ENCODE results near the gene ZBTB32. TPM values are rescaled to one million over a fixed set of nuclear protein-coding genes. Genes with fewer than 3 reads are reported as not detected.

ZBTB32 gene
- total RNA-seq, 1 experiment from 2014 or later = not detected

DNA sequence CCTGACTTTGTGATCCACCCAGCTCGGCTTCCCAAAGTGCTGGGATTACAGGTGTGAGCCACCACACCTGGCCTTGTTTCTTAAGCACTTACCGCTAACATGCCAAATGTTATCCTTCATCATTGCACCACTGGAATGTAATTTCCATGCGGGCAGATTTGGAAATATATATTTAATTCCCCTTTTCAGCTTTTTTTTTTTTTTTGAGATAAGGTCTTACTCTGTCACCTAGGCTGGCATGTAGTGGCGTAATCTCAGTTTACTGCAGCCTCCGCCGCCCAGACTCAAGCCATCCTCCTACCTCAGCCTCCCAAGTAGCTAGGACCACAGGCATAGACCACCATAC, 42.4 kb upstream of the ZBTB32 start:
- no TSS peak for BruUV-seq (replicated peaks)
- CTCF ChIA-PET = interaction anchor here (0.6 kb wide), 1 partner anchor 1312 kb away, joined by 3 read pairs; no protein-coding TSS in a partner anchor
- H3K9me3 ChIP-seq (ENCODE audit: control insufficient read depth, insufficient read depth, low read depth, low read length) = no peaks in the 10 kb centered on the region
- TF ChIP-seq TCF7L2 (IDR thresholded peaks at IDR 0.05; ENCODE audit: low read depth, low read length) (no peak), POLR2AphosphoS5 (IDR thresholded peaks at IDR 0.05; ENCODE audit: low read depth, low read length) (no peak), SIN3A (IDR thresholded peaks at IDR 0.05; ENCODE audit: borderline replicate concordance, insufficient read depth, low read depth, low read length) (no peak)
- TF ChIP-seq, protein P1, sequence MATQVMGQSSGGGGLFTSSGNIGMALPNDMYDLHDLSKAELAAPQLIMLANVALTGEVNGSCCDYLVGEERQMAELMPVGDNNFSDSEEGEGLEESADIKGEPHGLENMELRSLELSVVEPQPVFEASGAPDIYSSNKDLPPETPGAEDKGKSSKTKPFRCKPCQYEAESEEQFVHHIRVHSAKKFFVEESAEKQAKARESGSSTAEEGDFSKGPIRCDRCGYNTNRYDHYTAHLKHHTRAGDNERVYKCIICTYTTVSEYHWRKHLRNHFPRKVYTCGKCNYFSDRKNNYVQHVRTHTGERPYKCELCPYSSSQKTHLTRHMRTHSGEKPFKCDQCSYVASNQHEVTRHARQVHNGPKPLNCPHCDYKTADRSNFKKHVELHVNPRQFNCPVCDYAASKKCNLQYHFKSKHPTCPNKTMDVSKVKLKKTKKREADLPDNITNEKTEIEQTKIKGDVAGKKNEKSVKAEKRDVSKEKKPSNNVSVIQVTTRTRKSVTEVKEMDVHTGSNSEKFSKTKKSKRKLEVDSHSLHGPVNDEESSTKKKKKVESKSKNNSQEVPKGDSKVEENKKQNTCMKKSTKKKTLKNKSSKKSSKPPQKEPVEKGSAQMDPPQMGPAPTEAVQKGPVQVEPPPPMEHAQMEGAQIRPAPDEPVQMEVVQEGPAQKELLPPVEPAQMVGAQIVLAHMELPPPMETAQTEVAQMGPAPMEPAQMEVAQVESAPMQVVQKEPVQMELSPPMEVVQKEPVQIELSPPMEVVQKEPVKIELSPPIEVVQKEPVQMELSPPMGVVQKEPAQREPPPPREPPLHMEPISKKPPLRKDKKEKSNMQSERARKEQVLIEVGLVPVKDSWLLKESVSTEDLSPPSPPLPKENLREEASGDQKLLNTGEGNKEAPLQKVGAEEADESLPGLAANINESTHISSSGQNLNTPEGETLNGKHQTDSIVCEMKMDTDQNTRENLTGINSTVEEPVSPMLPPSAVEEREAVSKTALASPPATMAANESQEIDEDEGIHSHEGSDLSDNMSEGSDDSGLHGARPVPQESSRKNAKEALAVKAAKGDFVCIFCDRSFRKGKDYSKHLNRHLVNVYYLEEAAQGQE (IDR thresholded peaks at IDR 0.05; ENCODE audit: insufficient read depth in 1 of 2, low read depth in 2 of 2, low read length in 1 of 2) = no peak
- TF ChIP-seq, protein P2, sequence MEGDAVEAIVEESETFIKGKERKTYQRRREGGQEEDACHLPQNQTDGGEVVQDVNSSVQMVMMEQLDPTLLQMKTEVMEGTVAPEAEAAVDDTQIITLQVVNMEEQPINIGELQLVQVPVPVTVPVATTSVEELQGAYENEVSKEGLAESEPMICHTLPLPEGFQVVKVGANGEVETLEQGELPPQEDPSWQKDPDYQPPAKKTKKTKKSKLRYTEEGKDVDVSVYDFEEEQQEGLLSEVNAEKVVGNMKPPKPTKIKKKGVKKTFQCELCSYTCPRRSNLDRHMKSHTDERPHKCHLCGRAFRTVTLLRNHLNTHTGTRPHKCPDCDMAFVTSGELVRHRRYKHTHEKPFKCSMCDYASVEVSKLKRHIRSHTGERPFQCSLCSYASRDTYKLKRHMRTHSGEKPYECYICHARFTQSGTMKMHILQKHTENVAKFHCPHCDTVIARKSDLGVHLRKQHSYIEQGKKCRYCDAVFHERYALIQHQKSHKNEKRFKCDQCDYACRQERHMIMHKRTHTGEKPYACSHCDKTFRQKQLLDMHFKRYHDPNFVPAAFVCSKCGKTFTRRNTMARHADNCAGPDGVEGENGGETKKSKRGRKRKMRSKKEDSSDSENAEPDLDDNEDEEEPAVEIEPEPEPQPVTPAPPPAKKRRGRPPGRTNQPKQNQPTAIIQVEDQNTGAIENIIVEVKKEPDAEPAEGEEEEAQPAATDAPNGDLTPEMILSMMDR (IDR thresholded peaks at IDR 0.05) = no peak
- no peaks in the 10 kb centered on the region for H3K4me1 ChIP-seq (ENCODE audit: control insufficient read depth, insufficient read depth, low read length)
- POLR2A ChIA-PET = interaction anchor here (0.7 kb wide), 1 partner anchor 370 kb away, joined by 5 read pairs; the partner anchor contains the start of gene MAG
- no peak for DNase-seq (ENCODE audit: low read depth, low spot score)
- no peaks in the 10 kb centered on the region for H3K27me3 ChIP-seq (ENCODE audit: control insufficient read depth, insufficient read depth, low read length)
- no peak overlapping the region for H3K27ac ChIP-seq (ENCODE audit: low read length)
- H3K4me3 ChIP-seq (ENCODE audit: low read depth in 2 of 2, low read length in 2 of 2) = no peak overlapping the region
- ATAC-seq = no peak
- intact Hi-C loops (cut with micrococcal nuclease; ENCODE audit: unreplicated experiment) (no loop called here), in situ Hi-C loops (cut with HindIII; ENCODE audit: low pct_unique_long_range_greater_than_20kb, low sequenced_read_pairs) (no loop called here)
- H3K36me3 ChIP-seq (ENCODE audit: control insufficient read depth, insufficient read depth, low read length) = peaks cover 19% of the 10 kb centered on the region

DNA sequence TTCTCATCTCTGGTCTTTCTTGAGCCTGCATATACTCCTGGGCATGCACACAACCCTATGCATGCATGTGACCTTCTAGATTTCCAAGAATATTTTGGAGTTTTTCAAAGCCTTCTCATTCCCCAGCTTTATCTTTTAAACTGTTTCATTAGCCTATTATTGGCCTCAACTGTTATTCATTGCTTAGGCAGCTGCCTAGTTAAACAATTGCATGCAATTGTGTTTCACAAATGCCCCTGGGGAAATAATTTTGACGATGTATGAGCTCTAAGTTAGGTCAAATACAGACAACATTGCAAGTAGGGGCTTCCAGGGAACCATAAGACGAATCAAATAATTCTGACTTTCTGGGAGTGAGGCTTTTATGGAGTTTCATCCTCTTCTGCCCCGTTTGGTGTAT, 40.4 kb upstream of the ZBTB32 start:
- CTCF ChIA-PET = no interaction called here

More for the DNA sequence above, 40.4 kb upstream of the ZBTB32 start:
- H3K27me3 ChIP-seq (ENCODE audit: control insufficient read depth, insufficient read depth, low read length) = no peaks in the 10 kb centered on the region
- no peaks in the 10 kb centered on the region for H3K9me3 ChIP-seq (ENCODE audit: control insufficient read depth, insufficient read depth, low read depth, low read length)
- H3K4me1 ChIP-seq (ENCODE audit: control insufficient read depth, insufficient read depth, low read length) = no peaks in the 10 kb centered on the region
- no peak for DNase-seq (ENCODE audit: low read depth, low spot score)
- in situ Hi-C loops (cut with HindIII; ENCODE audit: low pct_unique_long_range_greater_than_20kb, low sequenced_read_pairs) (no loop called here), intact Hi-C loops (cut with micrococcal nuclease; ENCODE audit: unreplicated experiment) (no loop called here)
- no peak overlapping the region for H3K27ac ChIP-seq (ENCODE audit: low read length)
- H3K36me3 ChIP-seq (ENCODE audit: control insufficient read depth, insufficient read depth, low read length) = 0 out of 2 replicates have a peak, but pooled peaks cover 7% of the 10 kb centered on the region
- TF ChIP-seq TCF7L2 (IDR thresholded peaks at IDR 0.05; ENCODE audit: low read depth, low read length) (no peak), POLR2AphosphoS5 (IDR thresholded peaks at IDR 0.05; ENCODE audit: low read depth, low read length) (no peak), SIN3A (IDR thresholded peaks at IDR 0.05; ENCODE audit: borderline replicate concordance, insufficient read depth, low read depth, low read length) (no peak)
- TF ChIP-seq, protein P1 (IDR thresholded peaks at IDR 0.05; ENCODE audit: insufficient read depth in 1 of 2, low read depth in 2 of 2, low read length in 1 of 2) = no peak
- TF ChIP-seq, protein P2 (IDR thresholded peaks at IDR 0.05) = no peak
- no peak for ATAC-seq
- POLR2A ChIA-PET = interaction anchor here (0.6 kb wide), 1 partner anchor 13 kb away, joined by 3 read pairs; no protein-coding TSS in a partner anchor
- BruUV-seq (replicated peaks) = no TSS peak
- no peak overlapping the region for H3K4me3 ChIP-seq (ENCODE audit: low read depth in 2 of 2, low read length in 2 of 2)
